K562 (cell line): Measurements from ENCODE around the gene BCAP31. TPM values are rescaled to one million over a fixed set of nuclear protein-coding genes. Genes with fewer than 3 reads are reported as not detected.
A peak's percentile ranks its signal among the peaks of the same experiment; 100 is the strongest.

Experiments
- ATF6 ChIP-seq: sonication (generic); formaldehyde crosslinking; IDR thresholded peaks from 2 replicates; pipeline ENCODE4 v1.4.0; 2020; ENCODE audit warnings: mild to moderate bottlenecking, missing genetic modification reagents
- CBX8 ChIP-seq: fragments of 200-600 bp; sonication (generic); IDR thresholded peaks from 2 replicates; pipeline ENCODE4 v1.6.1; 2012; ENCODE audit warnings: borderline replicate concordance, mixed run types, low read depth, mild to moderate bottlenecking, moderate library complexity, mixed read lengths, low read length, control low read depth, inconsistent platforms; ENCODE audit not compliant: poor library complexity, severe bottlenecking; ENCODE audit errors: extremely low read depth
- CTBP1 ChIP-seq: fragments of 450-650 bp; IDR thresholded peaks from 2 replicates; pipeline ENCODE4 v1.6.1; 2016; ENCODE audit warnings: borderline replicate concordance
- E2F3 ChIP-seq: fragments of 250-450 bp; sonication (Bioruptor Pico); IDR thresholded peaks from 2 replicates; pipeline ENCODE4 v1.4.0; 2020; ENCODE audit warnings: mild to moderate bottlenecking
- FOXK2 ChIP-seq, 2 experiments: fragments of 450-650 bp; IDR thresholded peaks in 1 of 2; conservative IDR thresholded peaks in 1 of 2; 2 replicates each; pipeline ENCODE4 v1.6.1; 2016; ENCODE audit warnings: low read depth in 2 of 2, mild to moderate bottlenecking in 1 of 2
- HMG20B ChIP-seq: fragments of 250-450 bp; sonication (Bioruptor Pico); IDR thresholded peaks from 2 replicates; pipeline ENCODE4 v1.5.0; 2021; ENCODE audit warnings: mild to moderate bottlenecking
- JUN ChIP-seq, 2 experiments: sonication (generic) in 1 of 2; formaldehyde crosslinking in 1 of 2; IDR thresholded peaks; 2 replicates each; pipeline versions ENCODE4 v1.6.1 to v1.8.0; 2012 to 2022; ENCODE audit warnings: borderline replicate concordance in 2 of 2, mild to moderate bottlenecking in 2 of 2, improper control_type of control experiment in 1 of 2, low read depth in 1 of 2, low read length in 1 of 2, missing genetic modification reagents in 1 of 2
- KDM1A ChIP-seq, 2 experiments: fragments of 450-650 bp; IDR thresholded peaks; 2 replicates each; pipeline ENCODE4 v1.6.1; 2016; ENCODE audit warnings: mild to moderate bottlenecking in 2 of 2
- MAX ChIP-seq: sonication (generic); formaldehyde crosslinking; IDR thresholded peaks from 2 replicates; pipeline ENCODE4 v1.9.0; 2022; ENCODE audit warnings: mild to moderate bottlenecking, missing genetic modification reagents
- MAZ ChIP-seq, 2 experiments: fragments of 450-650 bp in 1 of 2; sonication (generic) in 1 of 2; formaldehyde crosslinking; IDR thresholded peaks in 1 of 2; conservative IDR thresholded peaks in 1 of 2; 2 replicates each; pipeline versions ENCODE4 v1.4.0 to v1.5.0; 2020; ENCODE audit warnings: mild to moderate bottlenecking in 1 of 2, missing genetic modification reagents in 1 of 2
- MYBL2 ChIP-seq, 2 experiments: fragments of 450-650 bp in 1 of 2; sonication (generic) in 1 of 2; formaldehyde crosslinking in 1 of 2; IDR thresholded peaks; 2 replicates each; pipeline versions ENCODE4 v1.6.1 to v1.8.1; 2017 to 2022; ENCODE audit warnings: borderline replicate concordance in 1 of 2, inconsistent platforms in 1 of 2, low read depth in 1 of 2, mild to moderate bottlenecking in 1 of 2, missing genetic modification reagents in 1 of 2, moderate library complexity in 1 of 2
- NRF1 ChIP-seq, 2 experiments: fragments of 450-650 bp; IDR thresholded peaks in 1 of 2; conservative IDR thresholded peaks in 1 of 2; 2 replicates each; pipeline ENCODE4 v1.6.1; 2014; ENCODE audit warnings: mild to moderate bottlenecking in 2 of 2
- OTX1 ChIP-seq: fragments of 450-650 bp; formaldehyde crosslinking; IDR thresholded peaks from 2 replicates; pipeline ENCODE4 v1.4.0; 2022; ENCODE audit warnings: mild to moderate bottlenecking
- PHF20 ChIP-seq: fragments of 450-650 bp; IDR thresholded peaks from 2 replicates; pipeline ENCODE4 v1.6.1; 2018; ENCODE audit not compliant: partially characterized antibody
- POLR2B ChIP-seq: fragments of 450-650 bp; IDR thresholded peaks from 2 replicates; pipeline ENCODE4 v1.6.1; 2018; ENCODE audit warnings: low read depth; ENCODE audit not compliant: partially characterized antibody
- POLR2G ChIP-seq: fragments of 200-400 bp; formaldehyde crosslinking; IDR thresholded peaks from 2 replicates; pipeline ENCODE4 v1.6.1; 2017; ENCODE audit warnings: low read depth, mild to moderate bottlenecking, antibody characterized with exemption, low read length, moderate library complexity
- SFPQ ChIP-seq: fragments of 200-400 bp; formaldehyde crosslinking; IDR thresholded peaks from 2 replicates; pipeline ENCODE4 v1.6.1; 2017; ENCODE audit warnings: mild to moderate bottlenecking, low read depth, low read length, moderate library complexity
- TAL1 ChIP-seq: fragments of 450-650 bp; IDR thresholded peaks from 2 replicates; pipeline ENCODE4 v1.6.1; 2016; ENCODE audit warnings: mild to moderate bottlenecking
- XRCC4 ChIP-seq: IDR thresholded peaks from one replicate; pipeline ENCODE4 v1.6.1; 2011; ENCODE audit not compliant: insufficient read depth, insufficient read length; ENCODE audit errors: extremely low read depth
- ZNF143 ChIP-seq: sonication (generic); formaldehyde crosslinking; IDR thresholded peaks from 2 replicates; pipeline ENCODE4 v1.9.0; 2022; ENCODE audit warnings: mild to moderate bottlenecking, missing genetic modification reagents
- ZNF224 ChIP-seq: sonication (generic); formaldehyde crosslinking; IDR thresholded peaks from 2 replicates; pipeline ENCODE4 v1.8.0; 2022; ENCODE audit warnings: mild to moderate bottlenecking, missing genetic modification reagents
- ZNF354B ChIP-seq: fragments of 250-450 bp; sonication (Bioruptor Pico); IDR thresholded peaks from 2 replicates; pipeline ENCODE4 v1.4.0; 2020
- ZNF551 ChIP-seq: fragments of 250-450 bp; sonication (Bioruptor Pico); IDR thresholded peaks from 2 replicates; pipeline ENCODE4 v1.5.0; 2021; ENCODE audit warnings: mild to moderate bottlenecking, moderate library complexity
- polyA plus RNA-seq, 8 experiments: library from polyadenylated mRNA; depleted of rRNA in 4 of 8; stranded (reverse) in 5 of 8; unstranded in 3 of 8; fragments of >200 nt; fragmentation: Nextera tagmentation in 2 of 8; fragmentation: Illumina TruSeq in 1 of 8; extraction: Ambion mirVana in 2 of 8; extraction: Trizol in 1 of 8; gene quantifications; 2 replicates each; pipeline versions ENCODE4 v1.2.1 to v1.2.3, GENCODE V29; 2011 to 2014; ENCODE audit warnings: inconsistent platforms in 1 of 8, missing spikeins in 1 of 8
- total RNA-seq, 7 experiments: library from RNA; depleted of rRNA in 6 of 7; stranded (reverse); fragments of >200 nt in 6 of 7; fragmentation: Illumina TruSeq in 2 of 7; extraction: Trizol in 2 of 7; gene quantifications; 2 replicates each; pipeline versions ENCODE4 v1.2.1 to v1.2.3, GENCODE V29; 2011 to 2021; ENCODE audit warnings: low replicate concordance in 1 of 7
- TF ChIP-seq, protein P1 (sequence below): fragments of 450-650 bp; IDR thresholded peaks from 2 replicates; pipeline ENCODE4 v1.6.1; 2016

Gene BCAP31
- total and polyA plus RNA-seq, 9 of the 15 experiments (the other 6 are each of a cell fraction or from before 2014, with no cell fraction given): 156 to 683 (median 188) TPM

DNA sequence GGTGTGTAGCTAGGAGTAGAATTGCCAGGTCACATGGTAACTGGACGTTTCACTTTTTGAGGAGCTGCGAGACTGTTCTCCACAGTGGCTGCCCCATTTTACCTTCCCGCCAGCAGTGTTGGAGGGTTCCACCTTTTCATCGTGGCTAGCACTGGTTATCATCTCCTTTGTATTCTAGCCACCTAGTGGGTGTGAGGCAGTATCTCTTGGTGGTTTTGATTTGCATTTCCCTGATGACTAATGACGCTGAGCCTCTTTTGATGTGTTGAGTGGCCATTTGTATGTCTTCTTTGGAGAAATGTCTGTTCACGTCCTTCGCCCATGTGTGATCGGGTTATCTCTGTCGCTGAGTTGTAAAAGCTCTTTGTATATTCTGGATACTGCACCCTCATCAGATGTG, 11.1 kb upstream of the BCAP31 start (continued):
- TF ChIP-seq NRF1 (conservative IDR thresholded peaks at IDR 0.05 in 1 of 2, IDR thresholded peaks at IDR 0.05 in 1 of 2): no peak
- no peak for TF ChIP-seq ZNF354B
- no peak for TF ChIP-seq ATF6 (CRISPR knock-in tag)
- no peak for TF ChIP-seq MYBL2 (IDR thresholded peaks at IDR 0.05; ENCODE audit: low read depth)
- TF ChIP-seq MYBL2 (CRISPR knock-in tag; IDR thresholded peaks at IDR 0.05; ENCODE audit: borderline replicate concordance): no peak
- TF ChIP-seq CTBP1: peak; percentile 24; the same call in 1 of the 2 replicates
- TF ChIP-seq MAX (CRISPR knock-in tag): no peak
- TF ChIP-seq FOXK2 (conservative IDR thresholded peaks at IDR 0.05 in 1 of 2, IDR thresholded peaks at IDR 0.05 in 1 of 2; ENCODE audit: low read depth in 2 of 2): no peak
- no peak for TF ChIP-seq OTX1
- no peak for TF ChIP-seq ZNF551 (CRISPR knock-in tag)
- no peak for TF ChIP-seq PHF20
- no peak for TF ChIP-seq ZNF143
- TF ChIP-seq KDM1A (IDR thresholded peaks at IDR 0.05): 0 out of 4 replicates have a peak, but pooled peaks have one; percentile 14 to 15
- no peak for TF ChIP-seq HMG20B (CRISPR knock-in tag)
- no peak for TF ChIP-seq SFPQ
- no peak for TF ChIP-seq MAZ (CRISPR knock-in tag; conservative IDR thresholded peaks at IDR 0.05 in 1 of 2, IDR thresholded peaks at IDR 0.05 in 1 of 2)
- no peak for TF ChIP-seq ZNF224 (CRISPR knock-in tag)
- 0 out of 2 replicates have a peak, but pooled peaks have one; percentile 7 for TF ChIP-seq JUN (IDR thresholded peaks at IDR 0.05; ENCODE audit: borderline replicate concordance, low read depth, low read length)
- no peak for TF ChIP-seq JUN (CRISPR knock-in tag; IDR thresholded peaks at IDR 0.05; ENCODE audit: borderline replicate concordance)
- TF ChIP-seq XRCC4: no peak
- TF ChIP-seq POLR2B: no peak
- no peak for TF ChIP-seq CBX8
- TF ChIP-seq TAL1: no peak
- TF ChIP-seq, protein P1, sequence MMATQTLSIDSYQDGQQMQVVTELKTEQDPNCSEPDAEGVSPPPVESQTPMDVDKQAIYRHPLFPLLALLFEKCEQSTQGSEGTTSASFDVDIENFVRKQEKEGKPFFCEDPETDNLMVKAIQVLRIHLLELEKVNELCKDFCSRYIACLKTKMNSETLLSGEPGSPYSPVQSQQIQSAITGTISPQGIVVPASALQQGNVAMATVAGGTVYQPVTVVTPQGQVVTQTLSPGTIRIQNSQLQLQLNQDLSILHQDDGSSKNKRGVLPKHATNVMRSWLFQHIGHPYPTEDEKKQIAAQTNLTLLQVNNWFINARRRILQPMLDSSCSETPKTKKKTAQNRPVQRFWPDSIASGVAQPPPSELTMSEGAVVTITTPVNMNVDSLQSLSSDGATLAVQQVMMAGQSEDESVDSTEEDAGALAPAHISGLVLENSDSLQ: 0 out of 2 replicates have a peak, but pooled peaks have one; percentile 5
- TF ChIP-seq POLR2G: no peak
- TF ChIP-seq E2F3 (CRISPR knock-in tag): no peak
